Gastrocnemius medialis (tissue), 4 donors: Measurements from ENCODE around the gene GID8.

Experiments used
- CTCF ChIP-seq, 5 experiments: fragments of 450-650 bp in 3 of 5; fragments of 200-600 bp in 2 of 5; sonication (generic) in 2 of 5; IDR thresholded peaks in 4 of 5; conservative IDR thresholded peaks in 1 of 5; 1 replicate in 4 of 5; 2 replicates in 1 of 5; pipeline ENCODE4 v1.5.1; 2016 to 2019; ENCODE audit warnings: antibody characterized with exemption in 5 of 5, mild to moderate bottlenecking in 3 of 5, moderate library complexity in 3 of 5
- POLR2A ChIP-seq, 2 donors: fragments of 450-650 bp; IDR thresholded peaks; one replicate each; pipeline ENCODE4 v1.6.1; 2017; ENCODE audit warnings: antibody characterized with exemption in 2 of 2, mild to moderate bottlenecking in 2 of 2, moderate library complexity in 2 of 2

GRCh38 chr20:62997417-62998035, 59.6 kb downstream of the GID8 start:
- TF ChIP-seq CTCF (IDR thresholded peaks at IDR 0.05 in 4 of 5, conservative IDR thresholded peaks at IDR 0.05 in 1 of 5) = no peak
- no peak for TF ChIP-seq POLR2A (IDR thresholded peaks at IDR 0.05)
